Neural progenitor cell (in vitro differentiated cells): Measurements from ENCODE around the gene SUGP1. TPM values are rescaled to one million over a fixed set of nuclear protein-coding genes. Genes with fewer than 3 reads are reported as not detected.

Source experiments
- DNase-seq: peaks from one replicate; pipeline ENCODE4 v3.0.0-alpha.2; 2016; ENCODE audit warnings: low spot score
- H2AFZ ChIP-seq: fragments of 200-600 bp; sonication (generic); replicated peaks from 2 replicates; pipeline ENCODE4 v1.6.1; 2016; ENCODE audit warnings: antibody characterized with exemption
- H3F3A ChIP-seq: fragments of 200-600 bp; sonication (generic); 2 replicates; pipeline ENCODE4 v1.6.1; 2016; ENCODE audit warnings: antibody characterized with exemption, low read depth
- H3K27ac ChIP-seq: fragments of 200-600 bp; sonication (generic); 2 replicates; pipeline ENCODE4 v1.5.1; 2016; ENCODE audit warnings: mild to moderate bottlenecking
- H3K27me3 ChIP-seq: fragments of 200-600 bp; sonication (generic); 2 replicates; pipeline ENCODE4 v1.6.1; 2016; ENCODE audit warnings: mild to moderate bottlenecking, moderate library complexity
- H3K36me3 ChIP-seq: fragments of 200-600 bp; sonication (generic); 2 replicates; pipeline ENCODE4 v1.5.1; 2016
- H3K4me1 ChIP-seq: fragments of 200-600 bp; sonication (generic); 2 replicates; pipeline ENCODE4 v1.6.1; 2016; ENCODE audit warnings: mixed run types
- H3K4me2 ChIP-seq: fragments of 200-600 bp; sonication (generic); 2 replicates; pipeline ENCODE4 v1.6.1; 2016
- H3K4me3 ChIP-seq: fragments of 200-600 bp; sonication (generic); 2 replicates; pipeline ENCODE4 v1.5.1; 2016
- H3K79me2 ChIP-seq: fragments of 200-600 bp; sonication (generic); 2 replicates; pipeline ENCODE4 v1.6.1; 2016; ENCODE audit warnings: low read depth
- H3K9ac ChIP-seq: fragments of 200-600 bp; sonication (generic); 2 replicates; pipeline ENCODE4 v1.6.1; 2016
- H3K9me3 ChIP-seq: fragments of 200-600 bp; sonication (generic); 2 replicates; pipeline ENCODE4 v1.5.1; 2016; ENCODE audit warnings: low read depth
- H4K20me1 ChIP-seq: fragments of 200-600 bp; sonication (generic); 2 replicates; pipeline ENCODE4 v1.6.1; 2016; ENCODE audit warnings: low read depth
- H3K27ac Mint-ChIP-seq: 3 replicates; pipeline ENCODE4 v1.8.0; 2021; ENCODE audit warnings: mixed read lengths
- H3K27me3 Mint-ChIP-seq: 2 replicates; pipeline ENCODE4 v1.8.0; 2022; ENCODE audit warnings: low read depth, mild to moderate bottlenecking, inconsistent platforms, moderate library complexity, mixed read lengths; ENCODE audit not compliant: insufficient read depth
- H3K36me3 Mint-ChIP-seq: 3 replicates; pipeline ENCODE4 v1.8.0; 2021; ENCODE audit warnings: mixed read lengths
- H3K4me1 Mint-ChIP-seq: 3 replicates; pipeline ENCODE4 v1.8.0; 2021; ENCODE audit warnings: mixed read lengths
- H3K4me3 Mint-ChIP-seq: 3 replicates; pipeline ENCODE4 v1.8.0; 2021; ENCODE audit warnings: mild to moderate bottlenecking, moderate library complexity, mixed read lengths
- H3K9me3 Mint-ChIP-seq: 3 replicates; pipeline ENCODE4 v1.8.0; 2020; ENCODE audit warnings: mixed read lengths
- CTCF ChIP-seq: fragments of 200-600 bp; sonication (generic); IDR thresholded peaks from 2 replicates; pipeline ENCODE4 v1.5.1; 2017; ENCODE audit warnings: antibody characterized with exemption, mild to moderate bottlenecking
- EZH2 ChIP-seq: fragments of 200-600 bp; sonication (generic); IDR thresholded peaks from 2 replicates; pipeline ENCODE4 v1.6.1; 2017; ENCODE audit warnings: antibody characterized with exemption, mild to moderate bottlenecking, moderate library complexity
- EZH2phosphoT487 ChIP-seq: fragments of 200-600 bp; sonication (generic); IDR thresholded peaks from 2 replicates; pipeline ENCODE4 v1.6.1; 2017; ENCODE audit warnings: antibody characterized with exemption
- total RNA-seq: library from RNA; depleted of rRNA; stranded (reverse); fragments of >200 nt; gene quantifications from 2 replicates; pipeline ENCODE4 v1.2.3, GENCODE V29; 2015; ENCODE audit warnings: low replicate concordance

SUGP1 gene
- total RNA-seq, 1 donor from 2014 or later: 46.1 TPM

- H3K36me3 Mint-ChIP-seq: no peaks in the 10 kb centered on the region
Observed at GRCh38 chr19:19269952-19270694, 50.2 kb downstream of the SUGP1 start.

GRCh38 chr19:19268453-19269385 lies 51.6 kb downstream of the SUGP1 start:
- Histone ChIP-seq H3K9ac (no peak overlapping the region), H3F3A (peaks cover 5% of the 10 kb centered on the region), H3K36me3 (no peaks in the 10 kb centered on the region), H4K20me1 (no peaks in the 10 kb centered on the region), H3K4me3 (no peak overlapping the region), H3K27me3 (peaks cover under 1% of the 10 kb centered on the region), H3K79me2 (no peaks in the 10 kb centered on the region), H2AFZ (no peak overlapping the region), H3K4me2 (no peak overlapping the region), H3K9me3 (no peaks in the 10 kb centered on the region), H3K4me1 (no peaks in the 10 kb centered on the region), H3K27ac (no peak overlapping the region)
- Mint-ChIP-seq H3K4me1 (peaks cover 4% of the 10 kb centered on the region), H3K4me3 (no peak overlapping the region), H3K9me3 (peaks cover 2% of the 10 kb centered on the region), H3K27ac (no peak overlapping the region), H3K36me3 (no peaks in the 10 kb centered on the region), H3K27me3 (peaks cover 26% of the 10 kb centered on the region)
- DNase-seq: no peak
- TF ChIP-seq CTCF: no peak
- TF ChIP-seq EZH2phosphoT487: no peak
- no peak for TF ChIP-seq EZH2

More at GRCh38 chr19:19269952-19270694, 50.2 kb downstream of the SUGP1 start:
- Histone ChIP-seq H3K4me2 (no peak overlapping the region), H3K9me3 (no peaks in the 10 kb centered on the region), H3K4me1 (no peaks in the 10 kb centered on the region), H3K4me3 (no peak overlapping the region), H3K27ac (no peak overlapping the region), H4K20me1 (no peaks in the 10 kb centered on the region), H3K36me3 (no peaks in the 10 kb centered on the region), H3K9ac (no peak overlapping the region), H3K27me3 (no peaks in the 10 kb centered on the region), H2AFZ (no peak overlapping the region), H3K79me2 (no peaks in the 10 kb centered on the region), H3F3A (peaks cover 11% of the 10 kb centered on the region)
- TF ChIP-seq CTCF: no peak
- TF ChIP-seq EZH2phosphoT487: no peak
- TF ChIP-seq EZH2: no peak
- H3K4me1 Mint-ChIP-seq: peaks cover 7% of the 10 kb centered on the region
- peaks cover 13% of the 10 kb centered on the region for H3K27me3 Mint-ChIP-seq
- H3K9me3 Mint-ChIP-seq: peaks cover 2% of the 10 kb centered on the region
- no peak overlapping the region for H3K27ac Mint-ChIP-seq
- no peak for DNase-seq
- H3K4me3 Mint-ChIP-seq: no peak overlapping the region

- Histone ChIP-seq H3K4me2 (no peak overlapping the region), H3K4me1 (peaks cover 4% of the 10 kb centered on the region), H2AFZ (no peak overlapping the region), H3K9me3 (no peaks in the 10 kb centered on the region), H3K4me3 (no peak overlapping the region), H3K36me3 (no peaks in the 10 kb centered on the region), H3K9ac (no peak overlapping the region), H3K27ac (no peak overlapping the region), H3K79me2 (no peaks in the 10 kb centered on the region), H3K27me3 (peaks cover 14% of the 10 kb centered on the region), H3F3A (peaks cover under 1% of the 10 kb centered on the region), H4K20me1 (no peaks in the 10 kb centered on the region)
- Mint-ChIP-seq H3K9me3 (peaks cover 2% of the 10 kb centered on the region), H3K27ac (no peak overlapping the region), H3K27me3 (peaks cover 35% of the 10 kb centered on the region), H3K4me1 (peaks cover 2% of the 10 kb centered on the region), H3K36me3 (no peaks in the 10 kb centered on the region), H3K4me3 (no peak overlapping the region)
- no peak for DNase-seq
- TF ChIP-seq CTCF (no peak), EZH2phosphoT487 (no peak), EZH2 (no peak)
Observed at GRCh38 chr19:19267305-19267704, 53.0 kb downstream of the SUGP1 start.
